ENCODE measurements around the gene KCNMA1. TPM values are rescaled to one million over a fixed set of nuclear protein-coding genes. Genes with fewer than 3 reads are reported as not detected.

KCNMA1 gene
- total and polyA plus RNA-seq, 9 of the 15 experiments (the other 6 are each of a cell fraction or from before 2014, with no cell fraction given) = 0.01 to 0.95 (median 0.15) TPM; not detected in 4

DNA sequence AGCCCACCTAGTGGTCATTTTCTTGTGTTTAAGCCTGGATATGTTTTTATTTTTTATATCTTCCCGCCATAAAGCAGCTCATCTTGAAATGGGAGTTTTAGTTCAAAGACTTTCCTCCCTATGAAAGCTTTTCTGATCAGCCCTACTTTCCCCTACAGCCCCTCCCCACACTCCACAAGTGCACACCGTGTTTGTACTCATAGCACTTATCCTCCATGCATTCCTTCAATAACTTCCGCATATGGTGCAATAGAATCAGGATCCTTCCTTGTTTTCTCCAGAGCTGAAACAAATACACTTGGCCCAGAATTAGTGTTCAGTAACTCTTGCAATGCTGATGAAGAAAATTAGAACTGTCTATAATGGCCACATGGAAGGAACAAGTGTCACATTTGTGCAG lies 235.9 kb downstream of the KCNMA1 start:
- H3K27ac ChIP-seq (ENCODE audit: extremely low read depth, low read depth, low read length) = no peak overlapping the region
- no peaks in the 10 kb centered on the region for H3K79me2 ChIP-seq (ENCODE audit: control insufficient read depth, insufficient read depth, low read length)
- intact Hi-C loops (cut with micrococcal nuclease) = no loop called here
- in situ Hi-C loops (cut with MboI) = no loop called here
- no peak overlapping the region for H3K4me3 ChIP-seq
- no peak overlapping the region for H2AFZ ChIP-seq (ENCODE audit: low read depth, low read length)
- H3K9me3 ChIP-seq (replicated peaks; ENCODE audit: control insufficient read depth, insufficient read depth, low read depth, low read length) = no peaks in the 10 kb centered on the region
- peaks cover 2 to 20% of the 10 kb centered on the region in 2 experiments; a peak in 2 of 5 replicates for H3K27me3 ChIP-seq (ENCODE audit: control insufficient read depth in 2 of 2, insufficient read depth in 2 of 2, low read length in 2 of 2)
- H3K4me1 ChIP-seq (replicated peaks in 1 of 2; ENCODE audit: control insufficient read depth in 2 of 2, insufficient read depth in 2 of 2, low read length in 2 of 2) = no peaks in the 10 kb centered on the region; a peak in 2 of 5 replicates
- no TSS peak for BruUV-seq (replicated peaks)
- ATAC-seq (no peak), FAIRE-seq (no peak), DNase-seq (ENCODE audit: extremely low read depth in 1 of 4, low spot score in 3 of 4) (no peak)
- H3K9ac ChIP-seq (ENCODE audit: insufficient read depth in 1 of 2, low read depth in 2 of 2, low read length in 2 of 2) = no peak overlapping the region
- CTCF ChIA-PET (ENCODE audit: low intra/inter-chr PET ratio) = no interaction called here
- no peak overlapping the region for H3K4me2 ChIP-seq (ENCODE audit: insufficient read depth, low read length)
- TF ChIP-seq POLR2G (IDR thresholded peaks at IDR 0.05; ENCODE audit: low read depth, low read length) (no peak), PHTF2 (CRISPR knock-in tag; IDR thresholded peaks at IDR 0.05) (no peak), ASH1L (IDR thresholded peaks at IDR 0.05; ENCODE audit: borderline replicate concordance, low read depth, partially characterized antibody) (no peak)
- TF ChIP-seq, protein P1, sequence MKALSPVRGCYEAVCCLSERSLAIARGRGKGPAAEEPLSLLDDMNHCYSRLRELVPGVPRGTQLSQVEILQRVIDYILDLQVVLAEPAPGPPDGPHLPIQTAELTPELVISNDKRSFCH (CRISPR knock-in tag; IDR thresholded peaks at IDR 0.05) = no peak
- TF ChIP-seq, protein P1 (tag; IDR thresholded peaks at IDR 0.05) = no peak
- TF ChIP-seq, protein P2, sequence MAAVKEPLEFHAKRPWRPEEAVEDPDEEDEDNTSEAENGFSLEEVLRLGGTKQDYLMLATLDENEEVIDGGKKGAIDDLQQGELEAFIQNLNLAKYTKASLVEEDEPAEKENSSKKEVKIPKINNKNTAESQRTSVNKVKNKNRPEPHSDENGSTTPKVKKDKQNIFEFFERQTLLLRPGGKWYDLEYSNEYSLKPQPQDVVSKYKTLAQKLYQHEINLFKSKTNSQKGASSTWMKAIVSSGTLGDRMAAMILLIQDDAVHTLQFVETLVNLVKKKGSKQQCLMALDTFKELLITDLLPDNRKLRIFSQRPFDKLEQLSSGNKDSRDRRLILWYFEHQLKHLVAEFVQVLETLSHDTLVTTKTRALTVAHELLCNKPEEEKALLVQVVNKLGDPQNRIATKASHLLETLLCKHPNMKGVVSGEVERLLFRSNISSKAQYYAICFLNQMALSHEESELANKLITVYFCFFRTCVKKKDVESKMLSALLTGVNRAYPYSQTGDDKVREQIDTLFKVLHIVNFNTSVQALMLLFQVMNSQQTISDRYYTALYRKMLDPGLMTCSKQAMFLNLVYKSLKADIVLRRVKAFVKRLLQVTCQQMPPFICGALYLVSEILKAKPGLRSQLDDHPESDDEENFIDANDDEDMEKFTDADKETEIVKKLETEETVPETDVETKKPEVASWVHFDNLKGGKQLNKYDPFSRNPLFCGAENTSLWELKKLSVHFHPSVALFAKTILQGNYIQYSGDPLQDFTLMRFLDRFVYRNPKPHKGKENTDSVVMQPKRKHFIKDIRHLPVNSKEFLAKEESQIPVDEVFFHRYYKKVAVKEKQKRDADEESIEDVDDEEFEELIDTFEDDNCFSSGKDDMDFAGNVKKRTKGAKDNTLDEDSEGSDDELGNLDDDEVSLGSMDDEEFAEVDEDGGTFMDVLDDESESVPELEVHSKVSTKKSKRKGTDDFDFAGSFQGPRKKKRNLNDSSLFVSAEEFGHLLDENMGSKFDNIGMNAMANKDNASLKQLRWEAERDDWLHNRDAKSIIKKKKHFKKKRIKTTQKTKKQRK (IDR thresholded peaks at IDR 0.05; ENCODE audit: borderline replicate concordance, low read depth, low read length) = no peak
- TF ChIP-seq, protein P3, sequence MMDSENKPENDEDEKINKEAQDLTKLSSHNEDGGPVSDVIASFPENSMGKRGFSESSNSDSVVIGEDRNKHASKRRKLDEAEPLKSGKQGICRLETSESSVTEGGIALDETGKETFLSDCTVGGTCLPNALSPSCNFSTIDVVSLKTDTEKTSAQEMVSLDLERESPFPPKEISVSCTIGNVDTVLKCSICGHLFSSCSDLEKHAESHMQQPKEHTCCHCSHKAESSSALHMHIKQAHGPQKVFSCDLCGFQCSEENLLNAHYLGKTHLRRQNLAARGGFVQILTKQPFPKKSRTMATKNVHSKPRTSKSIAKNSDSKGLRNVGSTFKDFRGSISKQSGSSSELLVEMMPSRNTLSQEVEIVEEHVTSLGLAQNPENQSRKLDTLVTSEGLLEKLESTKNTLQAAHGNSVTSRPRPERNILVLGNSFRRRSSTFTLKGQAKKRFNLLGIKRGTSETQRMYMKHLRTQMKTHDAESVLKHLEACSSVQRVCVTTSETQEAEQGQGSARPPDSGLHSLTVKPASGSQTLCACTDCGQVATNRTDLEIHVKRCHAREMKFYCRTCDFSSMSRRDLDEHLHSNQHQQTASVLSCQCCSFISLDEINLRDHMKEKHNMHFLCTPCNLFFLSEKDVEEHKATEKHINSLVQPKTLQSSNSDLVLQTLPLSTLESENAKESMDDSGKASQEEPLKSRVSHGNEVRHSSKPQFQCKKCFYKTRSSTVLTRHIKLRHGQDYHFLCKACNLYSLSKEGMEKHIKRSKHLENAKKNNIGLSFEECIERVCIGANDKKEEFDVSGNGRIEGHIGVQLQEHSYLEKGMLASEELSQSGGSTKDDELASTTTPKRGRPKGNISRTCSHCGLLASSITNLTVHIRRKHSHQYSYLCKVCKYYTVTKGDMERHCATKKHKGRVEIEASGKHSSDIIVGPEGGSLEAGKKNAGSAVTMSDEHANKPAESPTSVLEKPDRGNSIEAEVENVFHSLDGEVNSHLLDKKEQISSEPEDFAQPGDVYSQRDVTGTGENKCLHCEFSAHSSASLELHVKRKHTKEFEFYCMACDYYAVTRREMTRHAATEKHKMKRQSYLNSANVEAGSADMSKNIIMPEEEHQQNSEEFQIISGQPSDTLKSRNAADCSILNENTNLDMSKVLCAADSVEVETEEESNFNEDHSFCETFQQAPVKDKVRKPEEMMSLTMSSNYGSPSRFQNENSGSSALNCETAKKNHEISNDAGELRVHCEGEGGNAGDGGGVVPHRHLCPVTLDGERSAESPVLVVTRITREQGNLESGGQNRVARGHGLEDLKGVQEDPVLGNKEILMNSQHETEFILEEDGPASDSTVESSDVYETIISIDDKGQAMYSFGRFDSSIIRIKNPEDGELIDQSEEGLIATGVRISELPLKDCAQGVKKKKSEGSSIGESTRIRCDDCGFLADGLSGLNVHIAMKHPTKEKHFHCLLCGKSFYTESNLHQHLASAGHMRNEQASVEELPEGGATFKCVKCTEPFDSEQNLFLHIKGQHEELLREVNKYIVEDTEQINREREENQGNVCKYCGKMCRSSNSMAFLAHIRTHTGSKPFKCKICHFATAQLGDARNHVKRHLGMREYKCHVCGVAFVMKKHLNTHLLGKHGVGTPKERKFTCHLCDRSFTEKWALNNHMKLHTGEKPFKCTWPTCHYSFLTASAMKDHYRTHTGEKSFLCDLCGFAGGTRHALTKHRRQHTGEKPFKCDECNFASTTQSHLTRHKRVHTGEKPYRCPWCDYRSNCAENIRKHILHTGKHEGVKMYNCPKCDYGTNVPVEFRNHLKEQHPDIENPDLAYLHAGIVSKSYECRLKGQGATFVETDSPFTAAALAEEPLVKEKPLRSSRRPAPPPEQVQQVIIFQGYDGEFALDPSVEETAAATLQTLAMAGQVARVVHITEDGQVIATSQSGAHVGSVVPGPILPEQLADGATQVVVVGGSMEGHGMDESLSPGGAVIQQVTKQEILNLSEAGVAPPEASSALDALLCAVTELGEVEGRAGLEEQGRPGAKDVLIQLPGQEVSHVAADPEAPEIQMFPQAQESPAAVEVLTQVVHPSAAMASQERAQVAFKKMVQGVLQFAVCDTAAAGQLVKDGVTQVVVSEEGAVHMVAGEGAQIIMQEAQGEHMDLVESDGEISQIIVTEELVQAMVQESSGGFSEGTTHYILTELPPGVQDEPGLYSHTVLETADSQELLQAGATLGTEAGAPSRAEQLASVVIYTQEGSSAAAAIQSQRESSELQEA (IDR thresholded peaks at IDR 0.05; ENCODE audit: low read depth) = no peak
- no peaks in the 10 kb centered on the region for H3K9me1 ChIP-seq (ENCODE audit: control insufficient read depth, insufficient read depth, low read length)
- no peaks in the 10 kb centered on the region for H4K20me1 ChIP-seq (replicated peaks; ENCODE audit: control insufficient read depth, insufficient read depth, low read length)
- H3K36me3 ChIP-seq (ENCODE audit: control insufficient read depth, insufficient read depth, low read length) = no peaks in the 10 kb centered on the region
- POLR2A ChIA-PET = no interaction called here
- WGBS (ENCODE audit: insufficient coverage, low coverage, missing lambda C conversion rate) = 5% methylated on average over 3 of the region's 3 CpGs
